ENCODE data around the gene TMEM54.

- no peak for TF ChIP-seq GABPA (IDR thresholded peaks at IDR 0.05 in 1 of 2, conservative IDR thresholded peaks at IDR 0.05 in 1 of 2)
- no peak for TF ChIP-seq CTCF (IDR thresholded peaks at IDR 0.05; ENCODE audit: low read depth, low read length, missing input control)
- TF ChIP-seq TAF1 (conservative IDR thresholded peaks at IDR 0.05): no peak
- TF ChIP-seq, protein P1, sequence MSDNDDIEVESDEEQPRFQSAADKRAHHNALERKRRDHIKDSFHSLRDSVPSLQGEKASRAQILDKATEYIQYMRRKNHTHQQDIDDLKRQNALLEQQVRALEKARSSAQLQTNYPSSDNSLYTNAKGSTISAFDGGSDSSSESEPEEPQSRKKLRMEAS (IDR thresholded peaks at IDR 0.05): no peak
- no peak for TF ChIP-seq HNF4G (IDR thresholded peaks at IDR 0.05)
- TF ChIP-seq RXRA (IDR thresholded peaks at IDR 0.05): no peak
- no peak for TF ChIP-seq ZBTB33 (IDR thresholded peaks at IDR 0.05)
- TF ChIP-seq REST (IDR thresholded peaks at IDR 0.05): no peak
- no peak for TF ChIP-seq HNF4A (conservative IDR thresholded peaks at IDR 0.05)
- TF ChIP-seq YY1 (IDR thresholded peaks at IDR 0.05): no peak
These were observed 9.6 kb downstream of the TMEM54 start for GRCh38 chr1:32891630-32892029.
